ENCODE data around the gene GLCE. TPM values are rescaled to one million over a fixed set of nuclear protein-coding genes. Genes with fewer than 3 reads are reported as not detected.

Gene GLCE
- total and polyA plus RNA-seq, 9 of the 15 experiments (the other 6 are each of a cell fraction or from before 2014, with no cell fraction given), result 4.6 to 12.3 (median 10.6) TPM

GRCh38 chr15:69190091-69190490 lies 29.7 kb downstream of the GLCE start:
- Histone ChIP-seq H3K9ac (ENCODE audit: insufficient read depth in 1 of 2, low read depth in 2 of 2, low read length in 2 of 2) (no peak overlapping the region), H3K36me3 (ENCODE audit: control insufficient read depth, insufficient read depth, low read length) (no peaks in the 10 kb centered on the region), H3K4me3 (no peak overlapping the region), H3K27me3 (ENCODE audit: control insufficient read depth in 2 of 2, insufficient read depth in 2 of 2, low read length in 2 of 2) (no peaks in the 10 kb centered on the region), H3K79me2 (ENCODE audit: control insufficient read depth, insufficient read depth, low read length) (no peaks in the 10 kb centered on the region), H3K4me2 (ENCODE audit: insufficient read depth, low read length) (no peak overlapping the region), H3K4me1 (replicated peaks in 1 of 2; ENCODE audit: control insufficient read depth in 2 of 2, insufficient read depth in 2 of 2, low read length in 2 of 2) (no peaks in the 10 kb centered on the region; a peak in 1 of 5 replicates), H2AFZ (ENCODE audit: low read depth, low read length) (no peak overlapping the region), H4K20me1 (replicated peaks; ENCODE audit: control insufficient read depth, insufficient read depth, low read length) (no peaks in the 10 kb centered on the region), H3K27ac (ENCODE audit: extremely low read depth, low read depth, low read length) (no peak overlapping the region), H3K9me1 (ENCODE audit: control insufficient read depth, insufficient read depth, low read length) (no peaks in the 10 kb centered on the region), H3K9me3 (replicated peaks; ENCODE audit: control insufficient read depth, insufficient read depth, low read depth, low read length) (no peaks in the 10 kb centered on the region)
- CTCF ChIA-PET (ENCODE audit: low intra/inter-chr PET ratio), result no interaction called here
- TF ChIP-seq TAF15 (IDR thresholded peaks at IDR 0.05; ENCODE audit: low read depth, low read length), result no peak
- TF ChIP-seq HOXB6 (CRISPR knock-in tag; IDR thresholded peaks at IDR 0.05; ENCODE audit: borderline replicate concordance), result no peak
- TF ChIP-seq KDM2B (CRISPR knock-in tag; IDR thresholded peaks at IDR 0.05), result no peak
- no peak for TF ChIP-seq TSHZ1 (CRISPR knock-in tag; IDR thresholded peaks at IDR 0.05)
- no peak for TF ChIP-seq ATF1 (CRISPR knock-in tag; IDR thresholded peaks at IDR 0.05)
- TF ChIP-seq ATF1 (tag; IDR thresholded peaks at IDR 0.05), result no peak
- FAIRE-seq (no peak), DNase-seq (ENCODE audit: extremely low read depth in 1 of 4, low spot score in 3 of 4) (no peak), ATAC-seq (no peak)
- BruUV-seq (replicated peaks), result no TSS peak
- POLR2A ChIA-PET, result no interaction called here
- in situ Hi-C loops (cut with MboI) (no loop called here), intact Hi-C loops (cut with micrococcal nuclease) (no loop called here)
